HPDE6-E6E7 (cell line): ENCODE results near the gene TRIM25.
"Not testable (repeated sequence)": the region's sequence is repeated elsewhere in the genome, so short reads cannot be mapped to it uniquely, and the experiment has no call there.

Source experiments
- DNase-seq: peaks from one replicate; pipeline ENCODE4 v3.0.0; 2011; ENCODE audit warnings: missing footprints; ENCODE audit errors: extremely low spot score

Gene TRIM25

GRCh38 chr17:56913867-56914580, at the start of gene TRIM25:
Gene TRIM25, minus strand, starts transcription at chr17:56914049. Its CDS starts 61 bp downstream, at chr17:56913988.
- DNase-seq = peak; percentile 96

DNA sequence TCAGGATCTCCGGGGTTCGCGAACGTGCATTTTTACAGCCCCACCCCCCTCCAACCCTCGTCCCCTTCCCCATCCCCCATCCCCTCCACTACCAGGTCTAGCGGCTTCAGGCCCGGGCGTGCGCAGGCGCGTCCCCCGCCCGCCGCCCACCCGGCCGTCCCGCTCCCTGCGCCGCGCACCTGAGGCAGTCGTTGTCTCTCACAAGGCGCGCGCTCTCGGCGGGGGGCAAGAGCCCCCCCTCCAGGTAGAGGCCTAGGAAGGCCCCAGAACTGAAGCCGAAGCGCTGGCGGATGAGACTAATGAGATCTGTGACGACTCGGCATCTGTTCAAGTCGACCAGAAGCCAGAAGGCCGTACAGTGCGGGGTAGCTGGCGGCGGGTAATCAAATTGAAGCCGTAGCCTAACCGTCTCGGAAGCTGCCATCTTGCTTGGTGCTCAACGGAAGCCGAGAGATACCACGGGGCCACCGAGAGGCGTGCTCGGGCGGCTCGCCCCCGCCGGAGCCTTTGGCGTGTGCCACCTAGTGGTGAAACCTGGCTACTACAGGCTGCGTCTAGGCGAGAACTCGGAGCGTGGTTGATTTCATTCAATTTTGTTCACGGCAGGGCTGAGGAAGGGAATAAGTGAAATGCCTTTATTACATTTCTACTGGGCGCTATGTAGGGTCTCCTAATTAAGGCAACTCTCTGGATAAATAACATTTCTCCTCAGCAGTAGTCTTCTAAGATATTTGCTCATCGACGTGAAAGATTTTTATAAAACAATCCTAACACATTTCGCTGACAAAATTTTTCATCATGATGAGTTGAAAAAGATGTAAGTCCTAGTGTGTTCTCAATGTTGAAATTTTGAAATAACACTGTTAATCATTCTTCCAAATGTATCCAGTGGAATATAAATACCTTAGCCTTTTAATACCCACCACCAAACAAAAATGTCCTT, 47.0 kb upstream of the TRIM25 start, which contains the start of gene COIL:
Gene COIL, minus strand, starts transcription at position 455 of the 943 bp plus-strand sequence. Its CDS starts 31 bp downstream, at position 424.
- DNase-seq = peak; percentile 90

DNA sequence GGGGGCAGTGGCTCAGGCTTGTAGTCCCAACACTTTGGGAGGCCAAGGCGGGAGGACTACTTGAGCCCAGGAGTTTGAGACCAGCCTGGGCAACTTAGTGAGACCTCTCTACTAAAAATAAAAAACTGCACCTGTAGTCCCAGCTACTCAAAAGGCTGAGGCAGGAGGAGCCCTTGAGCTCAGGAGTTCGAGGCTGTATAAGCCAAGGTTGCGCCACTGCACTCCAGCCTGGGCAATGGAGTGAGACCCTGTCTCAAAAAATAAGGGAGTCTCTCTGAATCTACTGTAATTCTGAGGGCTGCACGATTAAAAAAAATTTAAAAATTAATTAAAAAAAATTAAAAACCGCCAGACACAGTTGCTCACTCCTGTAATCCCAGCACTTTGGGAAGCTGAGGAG, 43.1 kb upstream of the TRIM25 start:
- no peak for DNase-seq

- no peak for DNase-seq
Measured at GRCh38 chr17:56949595-56949994, 35.7 kb upstream of the TRIM25 start.

DNA sequence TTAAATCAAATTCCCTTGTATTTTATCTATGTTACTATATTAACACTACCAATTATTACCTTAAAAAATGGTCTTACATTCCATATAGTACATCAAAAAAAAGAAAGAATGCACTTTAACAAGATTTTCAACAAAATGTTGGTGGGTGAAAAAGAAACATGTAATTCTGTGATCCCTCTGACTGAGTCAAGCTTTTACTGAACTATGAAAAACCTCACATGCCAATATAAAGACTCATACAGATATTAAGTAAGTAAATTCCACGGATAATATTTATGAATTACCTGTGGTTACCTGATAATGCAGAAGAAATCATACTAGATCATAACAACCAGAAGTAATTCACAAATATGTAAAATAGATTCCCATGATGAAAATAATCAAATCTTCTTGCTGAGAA, 34.6 kb upstream of the TRIM25 start:
- no peak for DNase-seq

DNA sequence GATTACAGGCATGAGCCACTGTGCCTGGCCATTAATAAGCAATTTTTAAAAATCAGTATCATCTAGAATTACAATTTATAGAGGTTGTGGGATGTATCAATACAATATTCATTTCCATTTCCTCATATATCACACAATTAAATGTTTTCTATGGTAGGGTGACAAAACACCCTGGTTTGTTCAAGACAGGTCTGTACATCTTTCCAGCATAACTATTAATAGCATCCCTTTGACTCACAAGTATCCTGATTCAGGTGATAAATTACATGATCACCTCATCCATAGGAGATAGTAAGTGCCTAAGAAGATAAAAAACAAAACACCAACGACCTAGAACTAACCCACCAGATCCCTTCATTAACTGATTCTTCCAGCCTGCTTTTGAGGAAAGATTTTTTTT, 33.9 kb upstream of the TRIM25 start:
- no peak for DNase-seq

- no peak for DNase-seq
Measured at GRCh38 chr17:56945938-56946505, 32.2 kb upstream of the TRIM25 start.

GRCh38 chr17:56943505-56944125, 29.8 kb upstream of the TRIM25 start:
- DNase-seq = no peak

GRCh38 chr17:56939869-56940484, 26.1 kb upstream of the TRIM25 start:
- DNase-seq = no peak

DNA sequence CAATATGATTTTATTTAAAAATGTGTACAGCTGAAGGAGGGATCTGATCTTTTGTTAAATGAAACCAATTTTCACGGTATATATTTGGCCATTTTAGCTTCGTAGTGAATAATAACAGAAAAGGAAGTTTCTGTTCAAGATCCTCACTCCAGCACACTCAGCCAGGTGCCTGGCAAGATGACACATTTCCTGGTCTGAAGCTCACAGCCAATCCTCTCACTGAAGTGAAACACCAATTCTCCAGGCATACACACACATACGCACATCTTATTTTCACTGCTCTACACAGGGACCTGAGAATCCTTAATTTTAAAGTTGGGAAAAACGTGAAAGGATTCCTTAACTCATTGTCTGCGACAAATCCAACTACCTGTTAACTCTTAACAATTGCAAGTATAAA, 24.4 kb upstream of the TRIM25 start:
- not testable (repeated sequence) for DNase-seq

DNA sequence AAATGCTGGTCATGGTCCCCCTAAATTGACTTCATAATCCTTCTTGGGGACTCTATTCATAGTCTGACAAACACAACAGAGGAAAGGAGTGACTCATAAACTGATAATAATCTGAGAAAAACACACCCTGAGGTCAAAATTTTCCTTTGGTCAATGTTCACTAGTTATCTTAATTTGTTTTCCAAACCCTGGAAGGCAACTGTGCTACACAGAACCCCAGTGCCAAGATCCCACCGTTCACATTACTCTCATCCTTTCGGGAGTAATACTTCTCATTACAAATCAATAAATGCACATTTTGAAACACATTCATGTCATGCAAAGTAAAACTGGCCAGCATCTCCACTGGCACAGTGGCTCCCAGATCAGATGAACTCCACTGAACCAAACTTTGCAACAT, 23.8 kb upstream of the TRIM25 start:
- no peak for DNase-seq

- no peak for DNase-seq
Measured at GRCh38 chr17:56936697-56937322, 23.0 kb upstream of the TRIM25 start.

GRCh38 chr17:56935461-56935860, 21.6 kb upstream of the TRIM25 start:
- no peak for DNase-seq

DNA sequence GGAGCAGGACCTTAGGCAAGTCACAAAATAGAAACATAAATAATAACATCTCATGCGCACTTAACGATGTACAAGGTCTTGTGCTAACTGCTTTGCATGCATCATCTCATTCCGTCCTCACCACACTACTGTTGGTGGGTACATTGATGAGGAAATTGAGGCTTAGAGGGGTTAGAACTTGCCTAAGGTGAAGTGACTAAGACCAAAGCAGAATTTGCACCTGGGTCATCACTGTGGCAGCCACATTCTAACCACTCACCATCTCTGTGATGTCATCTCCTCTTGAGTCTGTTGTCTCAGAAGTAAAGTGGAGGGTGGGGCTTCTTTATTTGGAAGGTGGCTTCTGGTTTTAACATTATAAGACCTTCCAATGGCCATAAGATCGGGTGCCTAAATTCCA, 20.4 kb upstream of the TRIM25 start:
- no peak for DNase-seq

DNA sequence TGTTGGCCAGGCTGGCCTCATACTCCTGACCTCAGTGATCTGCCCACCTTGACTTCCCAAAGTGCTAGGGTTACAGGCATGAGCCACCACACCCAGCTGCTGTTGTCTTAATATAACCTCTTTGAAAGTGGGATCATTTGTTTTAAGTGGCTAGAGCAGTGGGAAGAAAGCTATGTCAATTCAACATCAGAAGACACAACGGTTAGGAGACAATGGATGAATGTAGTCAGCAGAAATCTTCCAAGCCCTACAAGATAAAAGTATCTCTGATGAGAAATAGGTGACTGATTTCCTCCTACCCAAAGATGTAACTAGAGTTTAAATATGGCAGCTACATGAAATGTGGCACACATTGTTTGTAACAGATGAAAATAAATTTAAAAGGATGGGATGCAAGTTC, 20.0 kb upstream of the TRIM25 start:
- no peak for DNase-seq

GRCh38 chr17:56933151-56933745, 19.4 kb upstream of the TRIM25 start:
- DNase-seq = no peak

DNA sequence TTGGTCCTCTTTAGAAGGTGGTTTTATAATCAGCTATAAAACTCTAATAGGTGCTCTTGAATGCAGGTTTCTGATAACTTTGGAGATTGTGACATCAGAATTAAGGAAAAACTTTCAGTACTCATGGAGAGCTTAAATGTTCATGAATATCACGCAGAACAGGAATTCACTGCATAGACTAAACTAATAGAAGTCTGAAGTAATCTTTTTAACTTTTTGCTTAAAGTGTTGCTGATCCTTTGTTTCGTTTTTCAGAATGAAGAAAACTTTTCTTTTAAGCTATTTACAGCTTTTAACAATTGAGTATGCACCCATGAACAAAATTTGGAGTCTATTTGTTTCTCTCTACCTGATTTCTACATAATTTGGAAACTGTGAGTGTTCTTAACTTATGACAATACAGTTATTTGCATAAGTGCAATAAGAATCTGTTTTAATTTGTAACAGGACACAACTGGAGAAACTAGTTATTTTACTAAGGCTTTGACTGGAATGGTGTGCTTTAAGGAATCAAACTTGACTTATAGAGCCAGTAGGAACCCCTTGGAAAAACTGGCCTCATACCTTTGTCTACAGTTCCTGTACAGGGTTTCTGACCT, 17.0 kb upstream of the TRIM25 start:
- no peak for DNase-seq

- DNase-seq = no peak
Measured at GRCh38 chr17:56929362-56929969, 15.6 kb upstream of the TRIM25 start.

DNA sequence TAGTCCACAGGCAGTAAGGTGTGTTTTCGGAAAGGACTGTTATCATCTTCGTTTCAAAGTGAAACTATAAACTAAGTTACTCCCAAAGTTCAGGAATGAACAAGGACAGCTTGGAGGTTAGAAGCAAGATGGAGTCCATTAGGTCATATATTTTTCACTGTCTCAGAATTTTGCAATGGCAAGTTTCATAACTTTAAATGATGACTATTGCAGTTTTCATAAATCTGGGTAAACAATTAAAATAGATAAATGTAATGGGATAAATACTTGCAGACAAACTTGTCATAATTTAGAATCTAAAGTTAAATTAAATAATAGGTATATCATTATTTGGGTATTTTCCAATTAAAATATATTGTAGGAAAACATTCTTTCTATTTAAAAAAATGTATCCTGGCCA, 14.7 kb upstream of the TRIM25 start:
- no peak for DNase-seq

DNA sequence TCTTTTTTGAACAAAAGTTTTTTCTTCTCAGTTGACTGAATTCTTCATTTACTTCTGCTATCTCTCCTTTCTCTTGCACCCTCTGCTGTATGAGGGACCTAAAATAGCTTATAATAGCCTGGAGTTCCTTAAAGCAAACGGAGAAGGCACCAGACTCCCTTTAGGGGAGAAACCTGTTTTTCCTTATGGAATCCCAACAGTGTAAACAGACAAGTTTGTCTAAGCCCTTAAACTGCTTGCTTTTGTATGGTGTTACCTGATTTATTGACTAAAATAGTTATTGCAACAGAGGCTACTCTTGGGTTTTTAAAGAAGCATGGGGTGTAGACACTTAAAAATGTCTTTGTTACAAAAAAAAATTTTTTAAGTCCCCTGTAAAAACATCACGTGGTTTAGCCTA, 12.9 kb upstream of the TRIM25 start:
- no peak for DNase-seq
